OCI-LY7 (cell line): ENCODE data around the gene DTHD1. TPM values are rescaled to one million over a fixed set of nuclear protein-coding genes. Genes with fewer than 3 reads are reported as not detected.

Experiments
- BruUV-seq: library from RNA; stranded (reverse); fragments of 400-500 nt; replicated peaks from 2 replicates; lab custom pipeline; 2021; lab: Mats Ljungman, UMichigan
- CTCF ChIA-PET: fragments of 300-600 bp; sonication (Branson Sonifier 250); formaldehyde crosslinking; loops from one replicate; lab custom pipeline; 2022; ENCODE audit warnings: antibody characterized with exemption; ENCODE audit not compliant: unreplicated experiment; lab: Charles Lee
- POLR2A ChIA-PET: fragments of 300-600 bp; sonication (Branson Sonifier 250); formaldehyde crosslinking; loops from one replicate; lab custom pipeline; 2022; ENCODE audit warnings: antibody characterized with exemption; lab: Charles Lee
- DNase-seq: peaks from one replicate; pipeline ENCODE4 v3.0.0-alpha.2; 2015; ENCODE audit warnings: low spot score
- H2AFZ ChIP-seq: fragments of 200-600 bp; sonication (generic), shearing (Covaris generic); 2 replicates; pipeline ENCODE4 v1.6.1; 2014; ENCODE audit warnings: mild to moderate bottlenecking, antibody characterized with exemption, low read length, moderate library complexity
- H3K27ac ChIP-seq: fragments of 200-600 bp; sonication (generic); 2 replicates; pipeline ENCODE4 v1.5.1; 2014; ENCODE audit warnings: mixed run types, low read depth, mild to moderate bottlenecking, moderate library complexity, low read length, inconsistent platforms; ENCODE audit not compliant: poor library complexity, severe bottlenecking
- H3K36me3 ChIP-seq: fragments of 200-600 bp; sonication (generic); 2 replicates; pipeline ENCODE4 v1.6.1; 2014; ENCODE audit warnings: mild to moderate bottlenecking, antibody characterized with exemption, low read length, moderate library complexity, mixed read lengths; ENCODE audit not compliant: insufficient read depth
- H3K4me1 ChIP-seq: fragments of 200-600 bp; sonication (generic); 2 replicates; pipeline ENCODE4 v1.5.1; 2014; ENCODE audit warnings: mild to moderate bottlenecking, low read length; ENCODE audit not compliant: insufficient read depth, poor library complexity, severe bottlenecking
- H3K4me2 ChIP-seq: fragments of 200-600 bp; sonication (generic); 2 replicates; pipeline ENCODE4 v1.6.1; 2014; ENCODE audit warnings: mild to moderate bottlenecking, low read length
- H3K4me3 ChIP-seq: fragments of 200-600 bp; sonication (generic); 2 replicates; pipeline ENCODE4 v1.5.1; 2014; ENCODE audit warnings: mild to moderate bottlenecking, low read depth, low read length; ENCODE audit not compliant: poor library complexity, severe bottlenecking
- H3K79me2 ChIP-seq: fragments of 200-600 bp; sonication (generic); 2 replicates; pipeline ENCODE4 v1.6.1; 2016; ENCODE audit warnings: low read depth, mild to moderate bottlenecking, low read length, moderate library complexity, mixed read lengths; ENCODE audit not compliant: insufficient read depth
- H3K9me2 ChIP-seq: fragments of 200-600 bp; sonication (generic); 2 replicates; pipeline ENCODE4 v1.6.1; 2016; ENCODE audit warnings: mild to moderate bottlenecking, low read length, mixed read lengths; ENCODE audit not compliant: insufficient read depth
- H3K9me3 ChIP-seq: fragments of 200-600 bp; sonication (generic); 2 replicates; pipeline ENCODE4 v1.6.1; 2014; ENCODE audit warnings: mild to moderate bottlenecking, mixed run types, low read length, mixed read lengths
- H4K20me1 ChIP-seq: fragments of 200-600 bp; sonication (generic); 2 replicates; pipeline ENCODE4 v1.6.1; 2014; ENCODE audit warnings: mild to moderate bottlenecking, antibody characterized with exemption, low read length, moderate library complexity, mixed read lengths; ENCODE audit not compliant: insufficient read depth
- CTCF ChIP-seq: fragments of 200-600 bp; sonication (generic); conservative IDR thresholded peaks from 2 replicates; pipeline ENCODE4 v1.5.1; 2014; ENCODE audit warnings: mild to moderate bottlenecking, antibody characterized with exemption, low read length, moderate library complexity, mixed read lengths
- EZH2phosphoT487 ChIP-seq: fragments of 200-600 bp; sonication (generic); IDR thresholded peaks from 2 replicates; pipeline ENCODE4 v1.6.1; 2018; ENCODE audit warnings: low read depth, borderline replicate concordance, mild to moderate bottlenecking, mixed run types, antibody characterized with exemption, low read length, moderate library complexity, mixed read lengths
- intact Hi-C: fragments of 100-400 bp; cut with micrococcal nuclease; formaldehyde crosslinking; loops from one replicate; pipeline ENCODE4 v1.10.0; 2022; ENCODE audit not compliant: unreplicated experiment
- total RNA-seq, 2 experiments: library from RNA; depleted of rRNA in 1 of 2; stranded (reverse); fragments of >200 nt in 1 of 2; shearing (Covaris generic) in 1 of 2; gene quantifications; 2 replicates each; pipeline ENCODE4 v1.2.3, GENCODE V29; 2014 to 2022

The DTHD1 gene
- total RNA-seq, 2 experiments from 2014 or later: not detected

GRCh38 chr4:36341936-36342335 lies 60.5 kb downstream of the DTHD1 start:
- no peak for TF ChIP-seq EZH2phosphoT487
- no peak for TF ChIP-seq CTCF
- Histone ChIP-seq H3K9me2 (no peaks in the 10 kb centered on the region; the same call in 1 of the 2 replicates), H3K4me2 (no peak overlapping the region), H3K36me3 (no peaks in the 10 kb centered on the region), H3K4me1 (no peaks in the 10 kb centered on the region), H3K27ac (no peak overlapping the region), H2AFZ (no peak overlapping the region), H4K20me1 (no peaks in the 10 kb centered on the region), H3K4me3 (no peak overlapping the region), H3K9me3 (no peaks in the 10 kb centered on the region), H3K79me2 (no peaks in the 10 kb centered on the region)
- BruUV-seq: no TSS peak
- DNase-seq: no peak
- ChIA-PET POLR2A (no interaction called here), CTCF (no interaction called here)
- intact Hi-C loops: no loop called here

- no peak overlapping the region for H3K4me3 ChIP-seq
- no peaks in the 10 kb centered on the region for H3K4me1 ChIP-seq
- no peaks in the 10 kb centered on the region for H3K36me3 ChIP-seq
- no peaks in the 10 kb centered on the region for H4K20me1 ChIP-seq
- no peak overlapping the region for H3K4me2 ChIP-seq
- H3K79me2 ChIP-seq: no peaks in the 10 kb centered on the region
- no peak overlapping the region for H2AFZ ChIP-seq
- ChIA-PET CTCF (no interaction called here), POLR2A (interaction anchor here (1.1 kb wide), 1 partner anchor 13 kb away, joined by 3 read pairs; no protein-coding TSS in a partner anchor)
- no peaks in the 10 kb centered on the region for H3K9me3 ChIP-seq
- BruUV-seq: no TSS peak
- DNase-seq: no peak
- H3K9me2 ChIP-seq: no peaks in the 10 kb centered on the region; the same call in 1 of the 2 replicates
- no peak overlapping the region for H3K27ac ChIP-seq
- intact Hi-C loops: no loop called here
- TF ChIP-seq EZH2phosphoT487 (no peak), CTCF (no peak)
These were observed 62.2 kb downstream of the DTHD1 start for GRCh38 chr4:36343501-36344175.

- H4K20me1 ChIP-seq: no peaks in the 10 kb centered on the region
- H3K4me3 ChIP-seq: no peak overlapping the region
- peak; percentile 1 for DNase-seq
- no peaks in the 10 kb centered on the region for H3K36me3 ChIP-seq
- TF ChIP-seq CTCF (no peak), EZH2phosphoT487 (no peak)
- no TSS peak for BruUV-seq
- peak overlapping the region; percentile 49; the same call in 1 of the 2 replicates for H2AFZ ChIP-seq
- no peak overlapping the region for H3K27ac ChIP-seq
- H3K4me2 ChIP-seq: peak overlapping the region; percentile 25; the same call in 1 of the 2 replicates
- H3K9me3 ChIP-seq: no peaks in the 10 kb centered on the region
- POLR2A ChIA-PET: interaction anchor here (1.3 to 1.4 kb wide), 2 partner anchors 19 to 51 kb away, joined by 3 read pairs; no protein-coding TSS in a partner anchor
- CTCF ChIA-PET: no interaction called here
- no peaks in the 10 kb centered on the region for H3K9me2 ChIP-seq
- no peaks in the 10 kb centered on the region for H3K4me1 ChIP-seq
- no peaks in the 10 kb centered on the region for H3K79me2 ChIP-seq
- intact Hi-C loops: no loop called here
These were observed 67.1 kb downstream of the DTHD1 start for GRCh38 chr4:36348403-36348938.
